Stomach (tissue), 4 donors: Measurements from ENCODE around the gene HSPA4.

Experiments
- CTCF ChIP-seq, 7 experiments: fragments of 450-650 bp in 4 of 7; fragments of 200-600 bp in 3 of 7; sonication (generic) in 3 of 7; IDR thresholded peaks; one replicate each; pipeline ENCODE4 v1.5.1; 2016 to 2019; ENCODE audit warnings: antibody characterized with exemption in 7 of 7, control low read depth in 2 of 7, mild to moderate bottlenecking in 1 of 7
- EP300 ChIP-seq: sonication (generic); formaldehyde crosslinking; IDR thresholded peaks from one replicate; pipeline ENCODE4 v1.6.1; 2017; ENCODE audit warnings: antibody characterized with exemption

- TF ChIP-seq CTCF (IDR thresholded peaks at IDR 0.05) (no peak), EP300 (no peak)
Observed at GRCh38 chr5:133081703-133082102, 29.9 kb downstream of the HSPA4 start.
